OCI-LY1 (cell line): ENCODE results near the gene DSC3.

Source experiments
- H2AFZ ChIP-seq: fragments of 200-600 bp; sonication (generic), shearing (Covaris generic); 2 replicates; pipeline ENCODE4 v1.6.0; 2014; ENCODE audit warnings: antibody characterized with exemption, mild to moderate bottlenecking, low read length
- H3F3A ChIP-seq: fragments of 200-600 bp; sonication (generic), shearing (Covaris generic); 2 replicates; pipeline ENCODE4 v1.6.0; 2014; ENCODE audit warnings: mild to moderate bottlenecking, antibody characterized with exemption, low read length, moderate library complexity; ENCODE audit not compliant: insufficient read depth
- H3K27ac ChIP-seq: fragments of 200-600 bp; sonication (generic); 2 replicates; pipeline ENCODE4 v1.5.1; 2014; ENCODE audit warnings: low read length, mixed run types, mild to moderate bottlenecking, low read depth; ENCODE audit not compliant: poor library complexity, severe bottlenecking
- H3K27me3 ChIP-seq: fragments of 200-600 bp; sonication (generic); 2 replicates; pipeline ENCODE4 v1.6.0; 2014; ENCODE audit warnings: antibody characterized with exemption, mild to moderate bottlenecking, low read length, moderate library complexity; ENCODE audit not compliant: insufficient read depth
- H3K36me3 ChIP-seq: fragments of 200-600 bp; sonication (generic); 2 replicates; pipeline ENCODE4 v1.6.1; 2014; ENCODE audit warnings: mild to moderate bottlenecking, antibody characterized with exemption, low read length, moderate library complexity, mixed read lengths; ENCODE audit not compliant: insufficient read depth
- H3K4me1 ChIP-seq: fragments of 200-600 bp; sonication (generic); 2 replicates; pipeline ENCODE4 v1.5.1; 2014; ENCODE audit warnings: mild to moderate bottlenecking, low read length, moderate library complexity; ENCODE audit not compliant: insufficient read depth, severe bottlenecking
- H3K4me2 ChIP-seq: fragments of 200-600 bp; sonication (generic), shearing (Covaris generic); 2 replicates; pipeline ENCODE4 v1.6.1; 2014; ENCODE audit warnings: low read length
- H3K4me3 ChIP-seq: fragments of 200-600 bp; sonication (generic); 2 replicates; pipeline ENCODE4 v1.5.1; 2014; ENCODE audit warnings: low read length, low read depth, mild to moderate bottlenecking, mixed read lengths; ENCODE audit not compliant: poor library complexity, severe bottlenecking
- H3K79me2 ChIP-seq: fragments of 200-600 bp; shearing (Covaris generic); 2 replicates; pipeline ENCODE4 v1.6.1; 2016; ENCODE audit warnings: mixed run types, low read length, mixed read lengths; ENCODE audit not compliant: insufficient read depth
- H3K9ac ChIP-seq: fragments of 200-600 bp; sonication (generic), shearing (Covaris generic); 2 replicates; pipeline ENCODE4 v1.6.1; 2014; ENCODE audit warnings: mild to moderate bottlenecking, low read length, mixed read lengths
- H3K9me2 ChIP-seq: fragments of 200-600 bp; sonication (generic), shearing (Covaris generic); 2 replicates; pipeline ENCODE4 v1.6.1; 2014; ENCODE audit warnings: low read depth, mild to moderate bottlenecking, low read length, mixed read lengths
- H3K9me3 ChIP-seq: fragments of 200-600 bp; shearing (Covaris generic); 2 replicates; pipeline ENCODE4 v1.6.1; 2014; ENCODE audit warnings: low read length, mixed read lengths
- H4K20me1 ChIP-seq: fragments of 200-600 bp; sonication (generic), shearing (Covaris generic); 2 replicates; pipeline ENCODE4 v1.6.0; 2016; ENCODE audit warnings: mild to moderate bottlenecking, low read length; ENCODE audit not compliant: insufficient read depth
- EZH2 ChIP-seq: fragments of 200-600 bp; sonication (generic), shearing (Covaris generic); IDR thresholded peaks from 2 replicates; pipeline ENCODE4 v1.8.0; 2017; ENCODE audit warnings: borderline replicate concordance, mixed run types, mild to moderate bottlenecking, antibody characterized with exemption, low read length, moderate library complexity, mixed read lengths
- TF ChIP-seq, protein P1 (sequence below): fragments of 200-600 bp; sonication (generic), shearing (Covaris generic); IDR thresholded peaks from 2 replicates; pipeline ENCODE4 v1.5.1; 2017; ENCODE audit warnings: mild to moderate bottlenecking, antibody characterized with exemption, low read length, moderate library complexity, mixed read lengths

Gene DSC3

DNA sequence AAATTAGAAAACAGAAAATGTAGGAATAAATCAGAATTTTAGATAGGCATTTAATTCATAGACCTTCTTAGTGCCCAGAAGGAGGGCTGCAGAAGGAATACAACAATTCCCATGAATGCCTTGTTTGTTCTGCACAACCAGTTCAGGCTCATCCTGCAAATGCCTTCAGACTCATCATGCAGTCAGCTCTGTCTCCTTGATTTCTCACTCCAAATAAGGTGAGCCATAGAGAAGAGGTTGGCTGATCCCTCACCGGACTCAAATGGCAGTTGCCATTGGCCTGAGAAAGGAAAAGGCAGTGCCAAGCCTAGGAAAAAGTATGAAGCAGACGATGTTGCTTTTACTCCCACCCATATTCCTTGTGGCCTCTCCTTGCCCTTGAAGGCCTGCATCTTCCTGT, 50.3 kb downstream of the DSC3 start:
- Histone ChIP-seq H3K4me2 (no peak overlapping the region), H3K27ac (no peak overlapping the region), H3K4me1 (no peaks in the 10 kb centered on the region), H3K9me2 (no peaks in the 10 kb centered on the region), H3K9ac (no peak overlapping the region), H2AFZ (no peak overlapping the region), H3K36me3 (no peaks in the 10 kb centered on the region), H3K4me3 (no peak overlapping the region), H3K79me2 (no peaks in the 10 kb centered on the region), H3F3A (no peaks in the 10 kb centered on the region), H3K27me3 (no peaks in the 10 kb centered on the region), H3K9me3 (no peaks in the 10 kb centered on the region), H4K20me1 (no peaks in the 10 kb centered on the region)
- TF ChIP-seq, protein P1, sequence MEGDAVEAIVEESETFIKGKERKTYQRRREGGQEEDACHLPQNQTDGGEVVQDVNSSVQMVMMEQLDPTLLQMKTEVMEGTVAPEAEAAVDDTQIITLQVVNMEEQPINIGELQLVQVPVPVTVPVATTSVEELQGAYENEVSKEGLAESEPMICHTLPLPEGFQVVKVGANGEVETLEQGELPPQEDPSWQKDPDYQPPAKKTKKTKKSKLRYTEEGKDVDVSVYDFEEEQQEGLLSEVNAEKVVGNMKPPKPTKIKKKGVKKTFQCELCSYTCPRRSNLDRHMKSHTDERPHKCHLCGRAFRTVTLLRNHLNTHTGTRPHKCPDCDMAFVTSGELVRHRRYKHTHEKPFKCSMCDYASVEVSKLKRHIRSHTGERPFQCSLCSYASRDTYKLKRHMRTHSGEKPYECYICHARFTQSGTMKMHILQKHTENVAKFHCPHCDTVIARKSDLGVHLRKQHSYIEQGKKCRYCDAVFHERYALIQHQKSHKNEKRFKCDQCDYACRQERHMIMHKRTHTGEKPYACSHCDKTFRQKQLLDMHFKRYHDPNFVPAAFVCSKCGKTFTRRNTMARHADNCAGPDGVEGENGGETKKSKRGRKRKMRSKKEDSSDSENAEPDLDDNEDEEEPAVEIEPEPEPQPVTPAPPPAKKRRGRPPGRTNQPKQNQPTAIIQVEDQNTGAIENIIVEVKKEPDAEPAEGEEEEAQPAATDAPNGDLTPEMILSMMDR: no peak
- no peak for TF ChIP-seq EZH2

DNA sequence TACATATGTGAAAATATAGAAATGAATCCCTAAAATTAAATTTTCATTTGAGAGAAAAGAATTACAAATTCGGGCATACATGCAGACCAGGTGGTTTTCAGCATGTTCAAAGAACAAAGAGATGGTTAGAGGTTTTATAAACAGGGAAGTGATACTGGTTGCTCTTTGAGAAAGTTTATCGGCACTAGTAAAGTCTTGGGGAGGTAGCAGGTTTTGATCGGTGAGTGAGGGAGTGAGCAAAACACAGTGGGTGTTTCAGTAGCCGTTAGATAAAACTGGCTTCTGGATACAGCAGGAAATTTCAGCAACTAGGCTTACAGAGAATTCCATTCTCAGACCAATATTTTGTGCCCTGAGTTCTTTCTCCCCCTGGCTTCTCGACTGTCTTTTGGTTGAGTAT, 51.1 kb downstream of the DSC3 start:
- no peak overlapping the region for H3K9ac ChIP-seq

DNA sequence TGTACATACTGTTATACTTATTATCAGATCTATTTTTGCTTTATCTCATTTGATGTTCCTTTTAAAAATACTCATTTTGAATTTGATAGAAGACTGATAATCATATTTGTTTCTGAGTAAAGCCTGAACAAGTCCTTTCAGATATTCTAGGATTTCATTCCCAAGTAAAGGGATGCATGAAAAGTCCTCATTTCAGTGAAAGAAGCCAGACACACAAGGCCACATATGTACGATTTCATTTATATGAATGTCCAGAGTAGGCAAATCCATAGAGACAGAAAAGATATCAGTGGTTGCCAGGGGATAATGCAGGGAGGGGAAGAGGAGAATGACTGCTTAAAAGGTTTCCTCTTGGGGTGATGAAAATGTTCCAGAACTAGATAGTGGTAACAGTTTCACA, 53.4 kb downstream of the DSC3 start:
- no peaks in the 10 kb centered on the region for H3K79me2 ChIP-seq
- no peak overlapping the region for H3K9ac ChIP-seq
- H3K4me3 ChIP-seq: no peak overlapping the region
- H3K9me3 ChIP-seq: no peaks in the 10 kb centered on the region
- H3K9me2 ChIP-seq: no peaks in the 10 kb centered on the region
- H3K4me1 ChIP-seq: no peaks in the 10 kb centered on the region
- H3K27ac ChIP-seq: no peak overlapping the region
- no peaks in the 10 kb centered on the region for H3K36me3 ChIP-seq
- H4K20me1 ChIP-seq: no peaks in the 10 kb centered on the region
- TF ChIP-seq, protein P1: no peak
- no peak for TF ChIP-seq EZH2
- H2AFZ ChIP-seq: no peak overlapping the region
- H3K27me3 ChIP-seq: no peaks in the 10 kb centered on the region
- H3F3A ChIP-seq: no peaks in the 10 kb centered on the region
- H3K4me2 ChIP-seq: no peak overlapping the region

More for the DNA sequence above, 51.1 kb downstream of the DSC3 start:
- Histone ChIP-seq H3K9me3 (no peaks in the 10 kb centered on the region), H2AFZ (no peak overlapping the region), H3K79me2 (no peaks in the 10 kb centered on the region), H3K9me2 (no peaks in the 10 kb centered on the region), H3K36me3 (no peaks in the 10 kb centered on the region), H3K27me3 (no peaks in the 10 kb centered on the region), H4K20me1 (no peaks in the 10 kb centered on the region), H3F3A (no peaks in the 10 kb centered on the region), H3K4me3 (no peak overlapping the region), H3K4me1 (no peaks in the 10 kb centered on the region), H3K4me2 (no peak overlapping the region), H3K27ac (no peak overlapping the region)
- TF ChIP-seq, protein P1: no peak
- TF ChIP-seq EZH2: no peak
